HG03108 (cell line): ENCODE data around the gene OR51B5.
A peak's percentile ranks its signal among the peaks of the same experiment; 100 is the strongest.
"Not testable (repeated sequence)": the region's sequence is repeated elsewhere in the genome, so short reads cannot be mapped to it uniquely, and the experiment has no call there.

ENCODE experiments used
- ATAC-seq: cut with Tn5 transposase; IDR thresholded peaks from one replicate; pipeline ENCODE4 v1.9.1; 2021; ENCODE audit warnings: moderate library complexity; ENCODE audit not compliant: unreplicated experiment

Gene OR51B5

DNA sequence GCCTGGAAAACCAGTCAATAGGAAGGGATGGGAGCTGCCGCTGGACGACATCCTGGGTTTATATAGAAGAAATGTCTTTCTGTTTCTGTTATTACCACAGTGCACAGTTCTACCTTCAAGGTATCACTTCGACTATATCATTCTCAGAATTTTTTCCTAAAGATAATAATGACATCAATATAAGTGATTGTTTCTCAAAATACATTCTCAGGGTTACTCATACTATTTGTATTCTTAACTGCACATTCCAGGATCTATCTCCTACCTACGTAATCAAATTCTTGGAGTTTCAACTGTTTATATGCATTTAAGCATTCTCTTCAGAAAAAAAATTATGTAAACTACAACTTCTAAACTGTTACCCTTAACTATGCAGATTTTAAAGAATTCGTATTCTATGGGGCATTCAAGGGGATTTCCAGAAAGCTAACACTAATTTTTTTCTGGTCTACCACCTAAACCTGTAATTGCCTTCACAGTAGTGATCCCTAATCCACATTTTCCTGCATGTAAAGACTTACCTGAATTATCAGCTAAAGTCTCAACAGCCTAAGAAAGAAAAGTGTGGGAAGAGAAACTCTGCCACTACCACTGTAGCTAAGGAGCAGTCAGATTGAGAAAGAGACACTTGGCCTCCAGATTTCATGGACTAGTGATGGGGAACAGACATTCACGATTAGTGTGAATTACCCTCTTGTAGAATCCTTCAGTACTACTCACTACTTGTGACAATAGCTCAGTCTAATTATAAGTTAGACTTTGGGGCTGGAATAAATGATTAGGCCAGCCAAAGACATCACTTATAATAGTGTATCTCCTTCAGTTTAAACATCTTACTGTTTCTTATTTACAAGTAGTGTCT is at the start of gene OR51B5:
Gene OR51B5 (minus strand): TSS at position 51 of the 862 bp plus-strand sequence. CDS start 0 bp downstream, at position 51.
- no peak for ATAC-seq

- no peak for ATAC-seq
These were observed 46.9 kb upstream of the OR51B5 start for GRCh38 chr11:5390210-5390609.

GRCh38 chr11:5384335-5384734 is 41.0 kb upstream of the OR51B5 start:
- no peak for ATAC-seq

DNA sequence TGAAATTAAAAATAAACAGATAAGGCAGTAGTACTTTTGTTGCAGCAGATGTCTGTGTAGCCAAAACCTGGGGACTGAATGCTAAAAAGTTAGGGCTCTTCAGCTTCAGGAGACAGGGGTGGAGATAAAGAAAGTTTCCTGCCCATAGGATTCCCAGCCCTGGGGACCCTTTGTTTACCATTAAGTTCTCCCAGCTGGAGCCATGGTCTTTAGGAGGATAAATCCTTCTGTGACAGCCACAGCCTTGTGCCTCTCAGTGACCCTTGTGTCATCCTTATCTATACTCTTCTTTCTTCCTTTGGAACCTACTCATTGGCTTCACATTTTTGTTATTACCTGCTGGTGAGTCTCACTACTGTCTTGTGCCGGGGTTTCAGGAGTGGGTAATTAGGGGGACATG is 40.3 kb upstream of the OR51B5 start, which contains the start of gene OR51M1:
Gene OR51M1 (plus strand): TSS at position 237 of the 400 bp plus-strand sequence. CDS start 5,587 bp downstream, outside the sequence.
- no peak for ATAC-seq

DNA sequence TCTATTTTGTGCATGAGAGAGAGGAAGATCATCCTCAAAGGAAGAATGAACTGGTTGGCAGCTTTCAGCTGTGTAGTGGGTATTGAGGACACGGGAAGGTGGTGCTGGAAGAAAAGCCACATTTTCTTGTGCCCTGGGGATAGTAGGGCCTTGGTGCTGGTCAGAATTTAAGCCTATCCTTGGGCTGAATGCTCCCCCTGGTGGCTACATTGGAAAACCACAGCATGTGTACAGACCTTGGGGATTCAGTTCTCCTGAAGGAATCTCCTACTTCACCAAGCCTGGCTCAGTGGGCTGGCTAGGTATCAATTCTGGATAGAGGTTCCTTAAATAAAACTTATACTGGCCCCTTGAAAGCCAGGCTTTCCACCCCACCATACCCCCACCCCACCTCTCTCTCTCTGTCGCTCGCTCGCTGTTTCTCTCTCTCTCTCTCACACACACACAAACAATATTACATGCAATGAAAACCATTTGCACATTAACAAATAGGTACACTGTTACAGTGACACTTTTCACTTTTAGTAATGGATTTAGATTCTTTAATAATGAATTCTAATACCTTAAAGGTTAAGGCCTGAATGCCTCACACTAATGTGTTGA is 37.5 kb upstream of the OR51B5 start:
- peak; percentile 83 for ATAC-seq

DNA sequence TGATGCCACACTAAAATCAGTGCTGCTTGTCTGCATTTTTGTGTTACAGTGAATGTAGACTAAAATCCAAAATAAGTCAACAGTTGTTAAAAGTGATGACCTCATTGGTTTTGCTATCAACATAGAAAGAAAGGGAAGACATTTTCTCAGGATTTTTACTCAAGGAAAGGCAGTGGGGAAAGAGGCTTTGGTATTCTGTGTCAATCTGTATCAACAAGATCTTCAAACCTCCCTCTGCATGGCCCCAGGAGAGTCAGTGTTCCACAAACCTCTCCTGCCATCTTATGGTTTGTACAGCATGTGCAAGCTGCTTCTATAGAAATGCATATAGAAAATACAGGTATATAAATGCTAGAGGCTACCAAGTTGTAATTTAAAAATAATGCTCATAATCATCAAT is 26.5 kb upstream of the OR51B5 start:
- ATAC-seq = no peak

GRCh38 chr11:5368502-5369043 is 25.2 kb upstream of the OR51B5 start:
- no peak for ATAC-seq

- no peak for ATAC-seq
These were observed 24.2 kb upstream of the OR51B5 start for GRCh38 chr11:5367448-5368074.

DNA sequence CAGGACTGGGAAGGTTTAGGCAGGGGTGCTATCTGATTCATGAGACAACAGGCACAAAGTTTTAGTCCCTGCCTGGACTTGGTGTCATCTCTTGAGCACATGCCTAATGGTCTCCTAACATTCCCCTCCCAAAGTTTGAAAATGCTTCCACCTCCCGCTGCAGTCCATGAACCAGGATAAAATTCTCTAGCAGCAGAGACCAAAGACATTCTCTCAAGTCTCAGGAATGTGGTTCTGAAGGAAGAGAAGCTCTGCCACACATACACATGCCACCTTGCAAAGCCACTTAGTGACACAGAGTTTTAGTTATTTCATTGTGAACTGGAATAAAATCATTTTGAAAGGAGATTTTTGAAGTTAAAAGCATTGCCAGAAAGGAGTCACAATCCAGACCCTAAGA is 23.5 kb upstream of the OR51B5 start:
- ATAC-seq = no peak

DNA sequence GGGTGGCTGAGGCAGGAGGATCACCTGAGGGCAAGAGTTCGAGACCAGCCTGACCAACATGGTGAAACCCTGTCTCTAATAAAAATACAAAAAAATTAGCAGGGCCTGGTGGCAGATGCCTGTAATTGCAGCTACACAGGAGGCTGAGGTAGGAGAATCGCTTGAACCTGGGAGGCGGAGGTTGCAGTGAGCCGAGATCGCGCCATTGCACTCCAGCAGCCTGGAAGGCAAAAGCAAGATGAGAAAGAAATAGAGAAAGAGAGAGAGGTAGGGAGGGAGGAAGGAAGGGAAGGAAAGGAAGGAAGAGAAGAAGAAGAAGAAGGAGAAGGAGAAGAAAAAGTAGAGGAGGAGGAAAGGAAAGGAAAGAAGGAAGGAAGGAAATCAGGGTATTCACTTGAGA is 23.0 kb upstream of the OR51B5 start:
- ATAC-seq = not testable (repeated sequence)

DNA sequence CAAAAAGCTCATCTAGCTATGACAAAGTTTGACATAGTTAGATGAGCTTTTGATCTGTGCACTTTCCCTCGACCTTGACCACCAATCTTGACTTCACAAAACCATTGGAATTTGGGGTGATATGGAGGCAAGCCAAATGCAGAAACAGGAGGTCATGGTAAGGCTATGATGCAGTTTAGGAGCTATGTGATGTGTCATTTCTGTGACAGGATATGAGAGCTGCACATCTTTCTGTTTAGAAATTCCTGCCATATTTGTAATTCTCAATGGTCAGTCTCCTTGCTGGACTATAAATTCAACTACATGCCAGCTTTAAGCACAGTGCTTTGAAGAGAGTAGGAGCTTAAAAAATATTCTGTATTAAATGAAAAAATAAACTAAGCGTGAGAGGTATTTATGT is 20.9 kb upstream of the OR51B5 start:
- no peak for ATAC-seq

- no peak for ATAC-seq
These were observed 20.4 kb upstream of the OR51B5 start for GRCh38 chr11:5363679-5364078.

GRCh38 chr11:5362017-5362625 is 18.8 kb upstream of the OR51B5 start:
- ATAC-seq = no peak

DNA sequence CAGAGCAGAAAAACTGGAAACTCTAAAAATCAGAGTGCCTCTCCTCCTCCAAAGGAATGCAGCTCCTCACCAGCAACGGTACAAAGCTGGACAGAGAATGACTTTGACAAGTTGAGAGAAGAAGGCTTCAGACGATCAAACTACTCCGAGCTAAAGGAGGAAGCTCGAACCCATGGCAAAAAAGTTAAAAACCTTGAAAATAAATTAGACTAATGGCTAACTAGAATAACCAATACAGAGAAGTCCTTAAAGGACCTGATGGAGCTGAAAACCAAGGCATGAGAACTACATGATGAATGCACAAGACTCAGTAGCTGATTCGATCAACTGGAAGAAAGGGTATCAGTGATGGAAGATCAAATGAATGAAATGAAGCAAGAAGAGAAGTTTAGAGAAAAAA is 12.7 kb upstream of the OR51B5 start:
- ATAC-seq = not testable (repeated sequence)

DNA sequence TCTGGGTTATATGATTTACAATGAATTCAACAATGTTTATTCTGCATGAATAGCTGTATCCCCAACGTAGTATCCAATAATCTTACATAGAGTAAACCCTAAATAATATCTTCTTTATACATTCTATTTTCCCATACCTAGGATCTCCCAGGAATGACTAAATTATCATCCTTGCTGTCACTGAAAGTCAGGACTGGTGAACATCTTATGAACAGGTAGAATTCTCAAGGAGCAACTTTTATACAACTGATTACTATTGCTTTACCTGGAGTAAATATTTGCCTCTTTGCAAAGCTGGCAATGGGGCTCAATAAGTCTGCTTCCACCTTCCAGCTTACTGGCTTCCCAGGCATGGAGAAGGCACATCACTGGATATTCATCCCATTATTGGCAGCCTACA is 7.9 kb upstream of the OR51B5 start, which contains the start of gene OR51B6:
Gene OR51B6 (plus strand): TSS at position 301 of the 400 bp plus-strand sequence. CDS start 0 bp downstream, at position 301.
- ATAC-seq = no peak

DNA sequence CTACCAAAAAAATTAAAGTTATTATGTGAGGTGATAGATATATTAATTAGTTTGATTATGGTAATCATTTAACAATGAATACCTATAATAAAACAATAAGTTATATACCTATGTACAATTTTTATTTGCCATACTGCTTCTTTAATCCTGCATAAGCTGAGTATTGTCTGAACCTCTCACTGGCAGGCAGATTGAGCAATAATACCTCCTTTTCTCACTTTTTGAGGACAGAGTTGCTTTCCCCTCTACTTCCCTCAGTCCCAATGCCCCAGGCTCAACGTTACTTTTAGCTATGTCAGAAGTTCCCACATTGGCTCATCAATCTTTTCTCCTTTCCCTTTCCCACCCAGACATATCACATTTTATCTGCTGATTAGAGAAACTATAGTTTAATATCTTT is 6.2 kb upstream of the OR51B5 start:
- no peak for ATAC-seq

- ATAC-seq = no peak
These were observed 5.3 kb upstream of the OR51B5 start for GRCh38 chr11:5348551-5349194.

DNA sequence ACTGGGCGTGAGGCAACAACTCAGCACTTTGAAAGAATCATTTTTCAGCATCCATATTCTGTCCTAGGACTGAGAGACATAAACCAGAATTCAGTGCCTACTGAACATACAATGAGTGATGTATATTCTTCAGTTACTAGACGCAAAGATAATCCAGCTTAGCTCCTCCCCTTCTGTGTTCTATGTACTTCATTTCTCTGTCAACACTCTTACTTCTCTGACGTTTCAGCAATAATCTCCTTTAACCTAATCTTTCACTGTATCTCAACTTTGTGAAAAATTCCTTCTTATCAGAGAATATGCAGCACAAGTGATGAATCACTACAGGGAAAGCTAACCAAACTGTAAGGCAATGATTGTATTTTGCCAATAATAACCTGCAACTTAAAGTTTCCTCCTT is 2.5 kb upstream of the OR51B5 start:
- no peak for ATAC-seq

DNA sequence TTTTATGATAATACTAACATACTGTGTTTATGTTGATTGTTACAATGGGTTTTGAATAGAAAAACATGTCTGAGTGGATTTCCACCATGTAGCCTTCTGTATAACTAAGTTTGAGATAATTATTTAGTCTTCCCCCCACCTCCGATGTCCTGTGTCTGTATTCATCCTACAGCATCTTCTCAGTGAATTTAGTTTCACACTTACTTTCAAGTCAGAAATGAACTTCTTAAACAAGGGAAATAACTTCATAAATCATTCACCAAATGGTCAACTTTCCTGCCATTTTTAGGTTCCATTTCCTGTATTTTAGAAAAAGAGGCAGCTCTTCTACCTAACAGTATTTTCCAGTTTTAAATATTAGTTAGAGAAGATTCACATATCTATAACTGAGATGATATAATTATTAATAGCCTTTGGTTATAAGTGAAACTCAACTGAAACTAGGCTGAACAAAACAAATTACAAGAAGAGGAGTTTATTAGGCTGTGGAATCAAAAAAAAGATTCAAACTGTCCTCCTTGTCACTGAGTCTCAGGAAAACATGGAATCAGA is 3.5 kb downstream of the OR51B5 start:
- ATAC-seq = peak; percentile 78

DNA sequence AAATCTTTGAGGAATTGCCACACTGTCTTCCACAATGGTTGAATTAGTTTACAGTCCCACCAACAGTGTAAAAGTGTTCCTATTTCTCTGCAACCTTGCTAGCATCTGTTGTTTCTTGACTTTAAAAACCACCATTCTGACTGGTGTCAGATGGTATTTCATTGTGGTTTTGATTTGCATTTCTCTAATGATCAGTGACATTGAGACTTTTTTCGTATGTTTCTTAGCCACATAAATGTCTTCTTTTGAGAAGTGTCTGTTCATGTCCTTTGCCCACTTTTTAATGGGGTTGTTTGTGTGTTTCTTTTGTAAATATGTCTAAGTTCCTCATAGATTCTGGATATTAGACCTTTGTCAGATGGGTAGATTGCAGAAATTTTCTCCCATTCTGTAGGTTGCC is 6.1 kb downstream of the OR51B5 start:
- ATAC-seq = not testable (repeated sequence)
